Endothelial cell of umbilical vein (primary cell): Measurements from ENCODE around the gene UIMC1. TPM values are rescaled to one million over a fixed set of nuclear protein-coding genes. Genes with fewer than 3 reads are reported as not detected.

ENCODE experiments used
- BruUV-seq: library from RNA; stranded (reverse); fragments of 400-500 nt; replicated peaks from 2 replicates; lab custom pipeline; 2021; lab: Mats Ljungman, UMichigan
- CTCF ChIA-PET: fragments of 300-600, 350-600 bp; sonication (Branson Sonifier 250); formaldehyde crosslinking; loops from one replicate; lab custom pipeline; 2021; ENCODE audit warnings: antibody characterized with exemption, inconsistent platforms; lab: Charles Lee
- POLR2A ChIA-PET: fragments of 300-600, 350-600 bp; sonication (Branson Sonifier 250); formaldehyde crosslinking; loops from one replicate; lab custom pipeline; 2021; ENCODE audit warnings: antibody characterized with exemption, inconsistent platforms; lab: Charles Lee
- DNase-seq: peaks from one replicate; pipeline ENCODE4 v3.0.0-alpha.2; 2011; ENCODE audit warnings: low read depth, low spot score
- FAIRE-seq: peaks from 2 replicates; lab custom pipeline; 2011; peaks lifted over from hg19 to GRCh38; lab: Jason Lieb, UNC
- H2AFZ ChIP-seq: 2 replicates; pipeline ENCODE4 v1.6.0; 2012; ENCODE audit warnings: low read depth, low read length, control low read depth, inconsistent platforms
- H3K27ac ChIP-seq: 2 replicates; pipeline ENCODE4 v1.5.1; 2011; ENCODE audit warnings: low read depth, mild to moderate bottlenecking, control low read depth, low read length, moderate library complexity; ENCODE audit not compliant: insufficient read depth
- H3K27me3 ChIP-seq, 2 experiments: 2 replicates each; pipeline versions ENCODE4 v1.6.0 to v1.6.1; 2011; ENCODE audit warnings: low read length in 2 of 2, mixed read lengths in 1 of 2; ENCODE audit not compliant: control insufficient read depth in 2 of 2, insufficient read depth in 2 of 2
- H3K36me3 ChIP-seq, 2 experiments: 2 replicates in 1 of 2; 3 replicates in 1 of 2; pipeline ENCODE4 v1.5.1; 2011; ENCODE audit warnings: low read length in 2 of 2, mild to moderate bottlenecking in 1 of 2, moderate library complexity in 1 of 2; ENCODE audit not compliant: control insufficient read depth in 2 of 2, insufficient read depth in 2 of 2; ENCODE audit errors: extremely low read depth in 1 of 2
- H3K4me1 ChIP-seq: 3 replicates; pipeline ENCODE4 v1.5.1; 2011; ENCODE audit warnings: mild to moderate bottlenecking, low read length; ENCODE audit not compliant: control insufficient read depth, insufficient read depth; ENCODE audit errors: extremely low read depth
- H3K4me2 ChIP-seq: 2 replicates; pipeline ENCODE4 v1.6.1; 2011; ENCODE audit warnings: low read length, control low read depth, mixed read lengths; ENCODE audit not compliant: insufficient read depth
- H3K4me3 ChIP-seq, 3 experiments: fragments of 200-600 bp in 1 of 3; sonication (generic), shearing (Covaris generic) in 1 of 3; replicated peaks in 1 of 3; 2 replicates each; pipeline ENCODE4 v1.5.1; 2011 to 2016; ENCODE audit warnings: control low read depth in 3 of 3, low read length in 3 of 3, mild to moderate bottlenecking in 2 of 3, inconsistent platforms in 1 of 3, low read depth in 1 of 3, moderate library complexity in 1 of 3; ENCODE audit not compliant: insufficient read depth in 1 of 3
- H3K79me2 ChIP-seq: 2 replicates; pipeline ENCODE4 v1.6.0; 2012; ENCODE audit warnings: low read length, inconsistent platforms; ENCODE audit not compliant: control insufficient read depth, insufficient read depth
- H3K9ac ChIP-seq: replicated peaks from 2 replicates; pipeline ENCODE3; 2011; ENCODE audit warnings: low read length, control low read depth; ENCODE audit not compliant: insufficient read depth; ENCODE audit errors: extremely low read depth
- H3K9me1 ChIP-seq: replicated peaks from 3 replicates; pipeline ENCODE4 v1.6.0; 2011; ENCODE audit warnings: mild to moderate bottlenecking, low read length; ENCODE audit not compliant: control insufficient read depth, insufficient read depth; ENCODE audit errors: extremely low read depth
- H3K9me3 ChIP-seq: replicated peaks from 2 replicates; pipeline ENCODE4 v1.5.1; 2012; ENCODE audit warnings: low read length, inconsistent platforms; ENCODE audit not compliant: control insufficient read depth, insufficient read depth
- H4K20me1 ChIP-seq: replicated peaks from 2 replicates; pipeline ENCODE3; 2011; ENCODE audit warnings: mild to moderate bottlenecking, low read length; ENCODE audit not compliant: control insufficient read depth, insufficient read depth; ENCODE audit errors: extremely low read depth
- CTCF ChIP-seq, 2 donors: IDR thresholded peaks; 1 replicate in 1 of 2; 2 replicates in 1 of 2; pipeline ENCODE4 v1.5.1; 2011; ENCODE audit warnings: low read length in 2 of 2, mild to moderate bottlenecking in 2 of 2, moderate library complexity in 2 of 2, control low read depth in 1 of 2, inconsistent platforms in 1 of 2, low read depth in 1 of 2; ENCODE audit not compliant: insufficient read depth in 1 of 2; ENCODE audit errors: extremely low read depth in 1 of 2
- EZH2 ChIP-seq: IDR thresholded peaks from 2 replicates; pipeline ENCODE4 v1.6.1; 2012; ENCODE audit warnings: borderline replicate concordance, low read depth, mild to moderate bottlenecking, moderate library complexity, low read length, inconsistent platforms; ENCODE audit not compliant: severe bottlenecking
- FOS ChIP-seq: IDR thresholded peaks from 2 replicates; pipeline ENCODE4 v1.6.1; 2011; ENCODE audit warnings: mild to moderate bottlenecking, low read length, moderate library complexity, borderline replicate concordance; ENCODE audit not compliant: insufficient read depth
- GATA2 ChIP-seq: IDR thresholded peaks from 2 replicates; pipeline ENCODE4 v1.7.0; 2011; ENCODE audit warnings: low read depth, mild to moderate bottlenecking, moderate library complexity, mixed read lengths, low read length; ENCODE audit not compliant: insufficient read length, insufficient read depth
- JUN ChIP-seq: IDR thresholded peaks from 2 replicates; pipeline ENCODE4 v1.6.1; 2011; ENCODE audit warnings: borderline replicate concordance, low read depth; ENCODE audit not compliant: insufficient read length, insufficient read depth
- MAX ChIP-seq: IDR thresholded peaks from 2 replicates; pipeline ENCODE4 v1.6.1; 2011; ENCODE audit not compliant: insufficient read depth, insufficient read length
- MYC ChIP-seq: IDR thresholded peaks from one replicate; pipeline ENCODE4 v1.6.1; 2011; ENCODE audit warnings: mild to moderate bottlenecking, low read depth, low read length
- POLR2A ChIP-seq: IDR thresholded peaks from 2 replicates; pipeline ENCODE4 v1.6.1; 2012; ENCODE audit warnings: low read depth, mild to moderate bottlenecking, control low read depth, low read length
- POLR2AphosphoS5 ChIP-seq: IDR thresholded peaks from 2 replicates; pipeline ENCODE4 v1.6.1; 2012; ENCODE audit warnings: low read depth, mild to moderate bottlenecking, control low read depth, low read length, moderate library complexity; ENCODE audit not compliant: insufficient read depth
- dilution Hi-C: fragments of 300-500 bp; cut with MboI; formaldehyde crosslinking; loops from one replicate; pipeline ENCODE4 v1.15.0; 2019; ENCODE audit warnings: low sequenced_read_pairs; ENCODE audit not compliant: extremely low pct_ligation_motif_present
- intact Hi-C: fragments of 100-400 bp; cut with micrococcal nuclease; formaldehyde crosslinking; loops from one replicate; pipeline ENCODE4 v1.10.0; 2022
- polyA plus RNA-seq, 4 experiments: library from polyadenylated mRNA; depleted of rRNA in 3 of 4; stranded (reverse) in 3 of 4; unstranded in 1 of 4; fragments of >200 nt; gene quantifications; 2 replicates each; pipeline versions ENCODE4 v1.2.1 to v1.2.3, GENCODE V29; 2011 to 2012; ENCODE audit warnings: missing spikeins in 1 of 4
- total RNA-seq: library from RNA; stranded (reverse); gene quantifications from 2 replicates; pipeline ENCODE4 v1.2.3, GENCODE V29; 2021

The UIMC1 gene
- total and polyA plus RNA-seq, 2 donors (not counting 3 experiments of a cell fraction or from before 2014, with no cell fraction given): 17.2 to 60.1 TPM

- Histone ChIP-seq H3K9me1 (no peaks in the 10 kb centered on the region), H3K36me3 (peaks cover 24 to 46% of the 10 kb centered on the region in 2 experiments), H4K20me1 (no peaks in the 10 kb centered on the region), H3K9me3 (no peaks in the 10 kb centered on the region), H3K79me2 (no peaks in the 10 kb centered on the region), H3K4me3 (no peak overlapping the region), H3K27ac (no peak overlapping the region), H3K27me3 (no peaks in the 10 kb centered on the region), H2AFZ (no peak overlapping the region), H3K4me2 (no peak overlapping the region), H3K4me1 (peaks cover 8% of the 10 kb centered on the region), H3K9ac (no peak overlapping the region)
- ChIA-PET POLR2A (no interaction called here), CTCF (no interaction called here)
- no TSS peak for BruUV-seq
- FAIRE-seq (no peak), DNase-seq (no peak)
- dilution Hi-C loops (no loop called here), intact Hi-C loops (no loop called here)
- TF ChIP-seq POLR2A (no peak), FOS (no peak), EZH2 (no peak), MYC (no peak), CTCF (IDR thresholded peaks at IDR 0.05; ENCODE audit: extremely low read depth in 1 of 2, insufficient read depth in 1 of 2, low read depth in 1 of 2, low read length in 2 of 2) (no peak), MAX (no peak), JUN (no peak), POLR2AphosphoS5 (no peak), GATA2 (no peak)
Observed at GRCh38 chr5:176904276-176904675, 102.3 kb downstream of the UIMC1 start.
